T-helper 1 cell treated with Interleukin-12 subunit alpha and Interleukin-12 subunit beta and Interleukin-4 antibody, amounts not matched to agents 30 ng/mL and 1 ng/mL, for 36 hours (primary cell): ENCODE data around the gene ZCCHC2. TPM values are rescaled to one million over a fixed set of nuclear protein-coding genes. Genes with fewer than 3 reads are reported as not detected.

Source experiments
- intact Hi-C: fragments of 100-400 bp; cut with micrococcal nuclease; formaldehyde crosslinking; loops from one replicate; pipeline ENCODE4 v1.15.1; 2024
- total RNA-seq: library from RNA; stranded (reverse); gene quantifications from 2 replicates; pipeline ENCODE4 v1.2.3, GENCODE V29; 2022

ZCCHC2 gene
- total RNA-seq: 60.7 and 63.6 TPM in 2 replicates

DNA sequence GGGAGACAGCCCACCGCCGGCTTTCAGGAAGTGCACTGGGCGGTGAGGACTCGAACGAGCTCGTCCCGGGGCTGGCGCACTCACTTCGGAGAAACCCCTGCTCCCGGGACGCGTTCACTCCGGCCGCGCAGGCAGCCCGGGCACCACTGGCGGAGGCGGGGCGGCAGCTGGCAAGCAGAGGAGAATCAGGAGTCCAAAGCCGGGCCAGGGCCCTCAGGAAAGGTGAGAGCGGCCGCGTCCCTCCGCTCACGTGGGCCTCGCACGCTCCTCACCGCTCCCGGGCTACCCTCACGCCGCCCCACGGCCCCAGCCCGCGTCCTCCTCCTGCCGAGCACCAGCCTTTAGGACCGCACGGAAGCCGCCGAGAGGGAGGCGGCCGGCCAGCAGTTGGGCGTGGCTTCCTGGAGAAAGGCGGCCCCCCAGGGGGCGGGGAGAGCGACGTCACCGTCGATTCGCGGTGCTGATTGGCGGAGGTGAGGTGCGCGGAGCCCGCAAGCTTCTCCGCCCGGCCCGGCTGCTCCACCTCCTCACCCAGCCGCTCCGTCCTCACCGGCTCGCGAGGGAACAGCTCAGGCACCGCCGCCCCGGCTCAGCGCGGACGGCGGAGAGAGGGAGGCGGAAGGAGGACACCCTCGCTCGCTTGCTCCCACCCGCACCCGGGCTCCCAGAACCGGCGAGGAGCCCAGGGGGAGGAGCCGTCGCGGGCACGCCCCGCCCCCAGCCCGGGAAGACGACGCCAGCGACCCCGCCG, at the start of gene ZCCHC2:
ZCCHC2 (plus strand) TSS at position 522 of the 751 bp plus-strand sequence. CDS start 400 bp downstream, outside the sequence.
- intact Hi-C loops: loop anchor here (1.0 to 10.0 kb wide), 10 partner anchors 16 to 1452 kb away; partner anchors contain the start of genes PIGN, RELCH, RNF152 and SERPINB8

DNA sequence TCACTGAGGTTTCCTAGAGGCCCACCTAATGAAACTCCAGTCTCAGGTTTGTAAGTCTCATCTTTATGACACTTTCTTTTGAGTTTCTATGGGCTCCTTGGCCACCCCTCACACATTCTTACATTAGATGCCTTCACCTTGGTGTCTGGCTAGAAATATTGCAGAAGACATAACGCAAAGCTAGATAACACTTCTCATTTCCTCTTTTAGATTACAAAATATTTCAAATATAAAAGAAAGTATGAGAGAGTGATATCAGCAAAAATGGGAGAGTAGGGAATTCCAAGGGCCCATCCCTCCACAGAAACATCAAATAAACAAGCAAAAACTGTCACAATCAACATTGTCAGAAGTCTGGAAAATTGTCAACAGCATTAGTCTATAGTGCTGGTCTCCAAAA, 43.3 kb upstream of the ZCCHC2 start:
- intact Hi-C loops: no loop called here

GRCh38 chr18:62480927-62481326, 41.9 kb upstream of the ZCCHC2 start:
- intact Hi-C loops: no loop called here

- intact Hi-C loops: no loop called here
Observed at GRCh38 chr18:62484941-62485340, 37.9 kb upstream of the ZCCHC2 start.

- intact Hi-C loops: no loop called here
Observed at GRCh38 chr18:62485684-62486083, 37.1 kb upstream of the ZCCHC2 start.

DNA sequence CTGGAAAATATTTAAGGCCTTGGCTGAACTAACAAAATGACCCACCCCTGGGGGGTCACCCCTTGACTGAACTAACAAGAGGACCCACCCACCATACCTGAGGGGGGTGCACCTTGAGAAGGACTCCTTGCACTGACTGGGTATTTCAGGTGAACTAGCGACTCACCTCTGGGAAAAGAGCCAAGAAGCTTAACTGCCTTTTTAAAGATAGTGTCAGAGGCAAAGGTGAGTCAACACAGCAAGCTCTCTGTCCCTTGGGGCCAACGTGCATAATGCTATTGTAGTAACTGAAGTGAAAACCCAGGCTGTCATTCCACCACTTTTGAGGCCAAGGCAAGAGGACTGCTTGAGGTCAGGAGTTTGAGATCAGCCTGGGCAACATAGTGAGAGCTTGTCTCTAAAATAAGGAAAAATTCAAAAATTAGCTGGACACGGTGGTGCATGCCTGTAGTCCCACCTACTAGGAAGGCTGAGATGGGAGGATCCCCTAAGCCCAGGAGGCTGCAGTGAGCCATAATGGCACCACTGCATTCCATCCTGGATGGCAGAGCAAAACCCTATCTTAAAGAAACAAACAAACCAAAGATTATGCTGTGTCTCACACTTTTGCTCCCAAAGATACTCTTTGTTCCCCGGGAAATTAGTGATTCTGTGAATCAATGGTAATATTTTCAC, 36.4 kb upstream of the ZCCHC2 start:
- intact Hi-C loops: no loop called here

DNA sequence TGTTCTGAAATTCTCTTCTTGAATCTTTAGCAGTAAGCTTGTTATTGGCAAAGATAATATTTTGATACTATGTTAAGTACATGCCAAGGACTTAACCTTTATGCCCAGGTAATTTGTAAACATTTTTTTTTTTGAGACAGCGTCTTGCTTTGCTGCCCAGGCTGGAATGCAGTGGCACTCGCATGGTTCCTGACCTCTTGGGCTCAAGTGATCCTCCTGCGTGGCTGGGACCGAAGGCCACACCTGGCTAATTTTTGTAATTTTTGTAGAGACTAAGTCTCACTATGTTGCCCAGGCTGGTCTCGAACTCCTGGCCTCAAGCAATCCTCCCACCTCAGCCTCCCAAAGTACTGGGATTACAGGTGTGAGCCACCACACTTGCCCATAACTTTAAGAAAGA, 35.7 kb upstream of the ZCCHC2 start:
- intact Hi-C loops: no loop called here

GRCh38 chr18:62490967-62491695, 31.7 kb upstream of the ZCCHC2 start:
- intact Hi-C loops: loop anchor here (2.0 kb wide), 1 partner anchor 18 kb away; no protein-coding TSS in a partner anchor

- intact Hi-C loops: no loop called here
Observed at GRCh38 chr18:62493033-62493862, 29.6 kb upstream of the ZCCHC2 start.

GRCh38 chr18:62494764-62495163, 28.1 kb upstream of the ZCCHC2 start:
- intact Hi-C loops: no loop called here

DNA sequence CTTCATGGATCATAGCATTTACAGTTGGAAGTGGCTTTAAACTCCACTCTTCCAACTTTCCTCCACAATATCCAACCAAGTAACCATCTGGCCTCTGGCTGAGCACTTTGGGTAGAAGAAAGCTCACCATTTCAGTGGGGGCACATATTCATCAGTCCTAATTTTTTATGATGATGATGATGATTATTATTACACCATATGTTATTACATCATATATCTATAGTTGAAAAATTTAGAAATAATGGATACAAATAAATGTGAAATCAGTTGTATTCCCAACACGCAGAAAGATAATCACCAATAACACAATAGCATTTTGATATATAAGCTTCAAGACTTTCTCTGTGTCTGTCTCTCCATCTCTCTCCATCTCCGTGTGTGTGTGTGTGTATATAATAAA, 26.6 kb upstream of the ZCCHC2 start:
- intact Hi-C loops: no loop called here

DNA sequence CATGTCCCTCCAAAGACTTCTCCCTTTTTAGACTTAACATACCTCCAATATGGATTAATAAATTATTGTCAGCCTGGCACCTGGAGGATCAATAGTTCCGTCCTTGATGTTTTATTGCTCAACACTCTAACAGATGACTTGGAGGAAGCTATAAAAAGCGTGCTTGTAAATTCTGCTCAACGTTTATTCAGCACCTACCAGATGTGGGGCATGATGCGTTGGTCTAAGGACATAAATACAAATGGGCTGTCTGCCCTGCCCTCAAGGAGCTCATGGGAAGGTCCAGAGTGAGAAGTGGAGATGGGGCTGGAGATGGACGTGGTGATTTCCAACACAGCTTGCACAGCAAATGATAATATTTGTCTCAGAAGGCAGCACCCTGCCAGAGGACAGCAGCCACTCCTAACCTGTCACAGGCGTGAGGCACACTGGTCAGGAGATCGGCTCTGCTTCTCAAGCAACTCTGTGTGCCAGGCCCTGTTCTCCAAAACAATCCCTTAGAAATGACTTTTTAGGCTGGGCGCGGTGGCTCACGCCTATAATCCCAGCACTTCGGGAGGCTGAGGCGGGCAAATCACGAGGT, 25.5 kb upstream of the ZCCHC2 start:
- intact Hi-C loops: no loop called here

- intact Hi-C loops: no loop called here
Observed at GRCh38 chr18:62498616-62499262, 24.1 kb upstream of the ZCCHC2 start.

GRCh38 chr18:62499263-62499650, 23.6 kb upstream of the ZCCHC2 start:
- intact Hi-C loops: no loop called here

DNA sequence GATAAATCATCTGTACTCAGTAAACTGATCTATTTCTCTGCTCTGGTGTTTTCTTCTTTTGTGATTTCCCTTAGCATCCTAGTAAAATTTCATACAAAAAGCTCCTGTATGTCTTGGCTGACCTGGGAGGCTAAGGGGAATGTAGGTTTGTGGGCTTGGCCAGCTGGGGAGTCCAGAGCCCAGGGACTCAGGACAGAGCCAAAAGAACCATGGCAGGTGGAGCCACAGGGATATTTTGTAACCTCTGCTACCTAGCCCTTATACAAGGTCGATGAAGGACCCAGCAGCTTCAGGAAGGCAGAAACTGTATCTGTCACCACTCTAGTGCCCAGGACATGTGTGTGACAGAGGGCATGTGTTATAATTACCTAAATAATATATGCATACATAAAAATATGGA, 22.7 kb upstream of the ZCCHC2 start:
- intact Hi-C loops: no loop called here

DNA sequence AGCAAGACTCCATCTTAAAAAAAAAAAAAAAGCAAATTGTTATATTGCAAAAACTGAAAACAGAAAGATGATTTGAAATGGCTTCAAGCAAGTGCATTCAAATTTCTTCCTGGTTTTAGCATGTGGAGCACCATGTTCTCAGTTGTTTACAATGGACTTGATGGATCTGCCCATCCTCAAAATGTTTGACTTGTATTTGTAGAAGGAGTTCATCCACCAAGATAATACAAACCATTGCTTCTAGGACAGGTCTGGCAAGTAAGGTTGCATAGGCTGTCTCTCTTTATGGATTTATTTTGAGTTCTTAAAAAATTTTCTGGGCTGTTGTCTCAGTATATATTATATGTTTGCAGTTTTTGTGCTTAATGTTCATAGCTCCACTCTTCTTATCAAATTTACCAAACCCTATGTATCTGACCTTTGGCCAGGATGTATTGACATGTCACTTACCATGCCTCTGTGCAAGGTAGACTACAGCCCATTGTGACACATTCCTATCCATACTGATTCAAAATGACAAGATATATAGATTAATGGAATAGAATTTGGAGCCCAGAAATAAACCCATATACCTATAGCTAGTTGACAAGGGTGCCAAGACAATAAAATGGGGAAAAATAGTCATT, 21.7 kb upstream of the ZCCHC2 start:
- intact Hi-C loops: no loop called here

- intact Hi-C loops: loop anchor here (1.0 to 5.0 kb wide), 11 partner anchors 9 to 916 kb away; partner anchors contain the start of genes PHLPP1, PIGN, RELCH and TNFRSF11A
Observed at GRCh38 chr18:62505669-62506494, 16.9 kb upstream of the ZCCHC2 start.

- intact Hi-C loops: loop anchor here (1.0 to 5.0 kb wide), 11 partner anchors 9 to 916 kb away; partner anchors contain the start of genes PHLPP1, PIGN, RELCH and TNFRSF11A
Observed at GRCh38 chr18:62506495-62507143, 16.2 kb upstream of the ZCCHC2 start.
